HEK293 (cell line): ENCODE results near the gene IL3RA.
"Not testable (repeated sequence)": the region's sequence is repeated elsewhere in the genome, so short reads cannot be mapped to it uniquely, and the experiment has no call there.

Source experiments
- CTCF ChIA-PET: fragments of 350-600 bp; formaldehyde crosslinking; extraction: SDS; loops from one replicate; lab custom pipeline; 2021; ENCODE audit warnings: antibody characterized with exemption; lab: Yijun Ruan, JAX
- POLR2A ChIA-PET: fragments of 300-600 bp; formaldehyde crosslinking; extraction: SDS; loops from one replicate; lab custom pipeline; 2020; ENCODE audit warnings: antibody characterized with exemption, inconsistent platforms; lab: Yijun Ruan, JAX
- H3K27ac ChIP-seq: fragments of 200-500 bp; sonication (Bioruptor generic); 2 replicates; pipeline ENCODE4 v1.5.1; 2014; ENCODE audit warnings: low read depth, low read length, control low read depth, inconsistent platforms; ENCODE audit errors: extremely low read depth
- H3K36me3 ChIP-seq, 2 experiments: fragments of 200-500 bp in 1 of 2; sonication (Bioruptor generic) in 1 of 2; 1 replicate in 1 of 2; 2 replicates in 1 of 2; pipeline ENCODE4 v1.5.1; 2014 to 2017; ENCODE audit warnings: inconsistent platforms in 2 of 2, low read length in 2 of 2; ENCODE audit not compliant: control insufficient read depth in 2 of 2, insufficient read depth in 1 of 2
- H3K4me1 ChIP-seq: fragments of 200-500 bp; sonication (Bioruptor generic); 2 replicates; pipeline ENCODE4 v1.5.1; 2014; ENCODE audit warnings: mild to moderate bottlenecking, low read length, inconsistent platforms; ENCODE audit not compliant: control insufficient read depth, insufficient read depth
- H3K4me3 ChIP-seq: 2 replicates; pipeline ENCODE4 v1.5.1; 2011; ENCODE audit warnings: low read depth, mild to moderate bottlenecking, control low read depth, low read length, moderate library complexity
- H3K9me3 ChIP-seq: fragments of 200-500 bp; sonication (Bioruptor generic); 2 replicates; pipeline ENCODE4 v1.5.1; 2014; ENCODE audit warnings: low read depth, low read length, inconsistent platforms; ENCODE audit not compliant: control insufficient read depth, insufficient read depth
- KLF17 ChIP-seq: fragments of 450-650 bp; formaldehyde crosslinking; IDR thresholded peaks from 2 replicates; pipeline ENCODE4 v1.5.1; 2016; ENCODE audit warnings: missing biosample characterization, missing genetic modification characterization
- MZF1 ChIP-seq: fragments of 450-650 bp; formaldehyde crosslinking; IDR thresholded peaks from 2 replicates; pipeline ENCODE4 v1.5.1; 2017; ENCODE audit warnings: missing biosample characterization, missing genetic modification characterization, borderline replicate concordance
- PRDM6 ChIP-seq: fragments of 450-650 bp; formaldehyde crosslinking; IDR thresholded peaks from 2 replicates; pipeline ENCODE4 v1.5.1; 2017; ENCODE audit warnings: missing biosample characterization, missing genetic modification characterization
- ZBTB20 ChIP-seq: fragments of 450-650 bp; formaldehyde crosslinking; IDR thresholded peaks from 2 replicates; pipeline ENCODE4 v1.5.1; 2016; ENCODE audit warnings: missing biosample characterization, missing genetic modification characterization
- ZEB2 ChIP-seq: fragments of 450-650 bp; formaldehyde crosslinking; IDR thresholded peaks from 2 replicates; pipeline ENCODE4 v1.5.1; 2016; ENCODE audit warnings: missing biosample characterization, missing genetic modification characterization
- ZNF302 ChIP-seq: fragments of 450-650 bp; formaldehyde crosslinking; IDR thresholded peaks from 2 replicates; pipeline ENCODE4 v1.5.1; 2016; ENCODE audit warnings: missing biosample characterization, missing genetic modification characterization, low read depth
- ZNF350 ChIP-seq: fragments of 450-650 bp; formaldehyde crosslinking; IDR thresholded peaks from 2 replicates; pipeline ENCODE4 v1.5.0; 2017; ENCODE audit warnings: missing biosample characterization, mild to moderate bottlenecking, missing genetic modification characterization
- ZNF354C ChIP-seq: fragments of 450-650 bp; formaldehyde crosslinking; IDR thresholded peaks from 2 replicates; pipeline ENCODE4 v1.5.1; 2016; ENCODE audit warnings: missing biosample characterization, missing genetic modification characterization, low read depth, borderline replicate concordance
- ZNF501 ChIP-seq: fragments of 450-650 bp; formaldehyde crosslinking; IDR thresholded peaks from 2 replicates; pipeline ENCODE4 v1.5.1; 2016; ENCODE audit warnings: missing biosample characterization, missing genetic modification characterization
- ZNF513 ChIP-seq: fragments of 450-650 bp; IDR thresholded peaks from 2 replicates; pipeline ENCODE4 v1.5.1; 2018; ENCODE audit warnings: missing biosample characterization, missing genetic modification characterization
- ZNF530 ChIP-seq: fragments of 450-650 bp; formaldehyde crosslinking; IDR thresholded peaks from 2 replicates; pipeline ENCODE4 v1.5.1; 2016; ENCODE audit warnings: low read depth, missing biosample characterization, missing genetic modification characterization
- ZNF549 ChIP-seq: fragments of 450-650 bp; IDR thresholded peaks from 2 replicates; pipeline ENCODE4 v1.5.1; 2018; ENCODE audit warnings: missing biosample characterization, missing genetic modification characterization, mild to moderate bottlenecking, inconsistent platforms, moderate library complexity
- ZNF571 ChIP-seq: fragments of 450-650 bp; formaldehyde crosslinking; IDR thresholded peaks from 2 replicates; pipeline ENCODE4 v1.5.0; 2017; ENCODE audit warnings: missing biosample characterization, missing genetic modification characterization
- ZNF785 ChIP-seq: fragments of 450-650 bp; formaldehyde crosslinking; IDR thresholded peaks from 2 replicates; pipeline ENCODE4 v1.5.1; 2016; ENCODE audit warnings: missing biosample characterization, missing genetic modification characterization
- ZSCAN16 ChIP-seq: fragments of 450-650 bp; formaldehyde crosslinking; IDR thresholded peaks from 2 replicates; pipeline ENCODE4 v1.5.1; 2016; ENCODE audit warnings: missing biosample characterization, missing genetic modification characterization
- ZSCAN30 ChIP-seq: fragments of 450-650 bp; IDR thresholded peaks from 2 replicates; pipeline ENCODE4 v1.5.1; 2018; ENCODE audit warnings: missing biosample characterization, mild to moderate bottlenecking, missing genetic modification characterization, moderate library complexity
- TF ChIP-seq, protein P1 (sequence below): fragments of 450-650 bp; formaldehyde crosslinking; IDR thresholded peaks from 2 replicates; pipeline ENCODE4 v1.5.1; 2016; ENCODE audit warnings: missing biosample characterization, missing genetic modification characterization

The IL3RA gene

GRCh38 chrX:1425381-1425780 lies 88.8 kb downstream of the IL3RA start:
- TF ChIP-seq MZF1 (tag by site-specific recombination) = no peak
- no peak for TF ChIP-seq ZNF530 (tag by site-specific recombination)
- no peak for TF ChIP-seq ZNF571 (tag by site-specific recombination)
- TF ChIP-seq, protein P1, sequence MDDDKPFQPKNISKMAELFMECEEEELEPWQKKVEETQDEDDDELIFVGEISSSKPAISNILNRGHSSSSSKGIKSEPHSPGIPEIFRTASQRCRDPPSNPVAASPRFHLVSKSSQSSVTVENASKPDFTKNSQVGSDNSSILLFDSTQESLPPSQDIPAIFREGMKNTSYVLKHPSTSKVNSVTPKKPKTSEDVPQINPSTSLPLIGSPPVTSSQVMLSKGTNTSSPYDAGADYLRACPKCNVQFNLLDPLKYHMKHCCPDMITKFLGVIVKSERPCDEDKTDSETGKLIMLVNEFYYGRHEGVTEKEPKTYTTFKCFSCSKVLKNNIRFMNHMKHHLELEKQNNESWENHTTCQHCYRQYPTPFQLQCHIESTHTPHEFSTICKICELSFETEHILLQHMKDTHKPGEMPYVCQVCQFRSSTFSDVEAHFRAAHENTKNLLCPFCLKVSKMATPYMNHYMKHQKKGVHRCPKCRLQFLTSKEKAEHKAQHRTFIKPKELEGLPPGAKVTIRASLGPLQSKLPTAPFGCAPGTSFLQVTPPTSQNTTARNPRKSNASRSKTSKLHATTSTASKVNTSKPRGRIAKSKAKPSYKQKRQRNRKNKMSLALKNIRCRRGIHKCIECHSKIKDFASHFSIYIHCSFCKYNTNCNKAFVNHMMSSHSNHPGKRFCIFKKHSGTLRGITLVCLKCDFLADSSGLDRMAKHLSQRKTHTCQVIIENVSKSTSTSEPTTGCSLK (tag by site-specific recombination) = no peak
- no peak for TF ChIP-seq ZNF350 (tag by site-specific recombination)
- no peak for TF ChIP-seq ZEB2 (tag by site-specific recombination)
- no peak for TF ChIP-seq ZNF354C (tag by site-specific recombination)
- TF ChIP-seq, all 188 proteins: peak for 0
- Histone ChIP-seq H3K4me3 (no peak overlapping the region), H3K27ac (no peak overlapping the region), H3K36me3 (peaks cover 0 to 21% of the 10 kb centered on the region in 2 experiments; a peak in 2 of 3 replicates), H3K9me3 (no peaks in the 10 kb centered on the region; the same call in 1 of the 2 replicates), H3K4me1 (no peaks in the 10 kb centered on the region)
- ChIA-PET POLR2A (no interaction called here), CTCF (no interaction called here)

DNA sequence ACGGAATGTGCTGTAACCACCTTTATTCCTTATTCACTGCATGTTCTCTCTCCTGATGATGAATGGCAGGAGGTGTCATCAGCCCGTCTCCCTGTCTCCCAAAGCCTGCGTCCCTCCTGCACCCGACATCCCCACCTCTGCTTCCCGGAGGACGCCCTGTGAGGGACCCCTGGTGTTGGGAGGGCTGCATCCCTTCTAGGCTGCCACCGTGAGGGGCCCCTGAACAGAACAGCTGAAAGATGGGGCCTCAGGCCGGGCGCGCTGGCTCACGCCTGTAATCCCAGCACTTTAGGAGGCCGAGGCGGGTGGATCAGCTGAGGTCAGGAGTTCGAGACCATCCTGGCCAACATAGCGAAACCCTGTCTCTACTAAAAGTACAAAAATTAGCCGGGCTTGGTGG lies 89.7 kb downstream of the IL3RA start:
- H3K4me3 ChIP-seq, POLR2A ChIA-PET, CTCF ChIA-PET, H3K27ac ChIP-seq, H3K4me1 ChIP-seq, H3K9me3 ChIP-seq: not testable (repeated sequence)
- peaks cover 0 to 21% of the 10 kb centered on the region in 2 experiments; a peak in 2 of 3 replicates for H3K36me3 ChIP-seq

DNA sequence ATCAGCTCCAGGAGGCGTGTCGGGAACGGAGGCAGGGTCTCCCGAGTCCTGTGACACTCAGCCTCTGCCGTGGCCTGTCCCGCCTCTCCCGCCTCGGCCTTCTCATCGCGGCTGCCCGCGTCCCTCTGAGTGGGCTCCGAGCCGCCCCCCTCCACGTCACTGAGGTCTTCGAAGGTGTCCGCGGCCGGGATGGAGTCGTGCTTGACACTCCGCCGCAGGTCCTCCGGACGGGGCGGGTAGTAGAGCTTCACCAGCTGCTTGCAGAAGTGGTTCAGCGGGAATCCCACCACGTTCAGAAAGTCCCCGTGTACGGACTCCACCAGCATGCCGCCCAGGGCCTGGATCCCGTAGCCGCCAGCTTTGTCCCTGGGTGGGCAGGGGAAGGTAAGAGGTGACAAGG lies 91.2 kb downstream of the IL3RA start:
- no peak for TF ChIP-seq ZNF513 (tag by site-specific recombination)
- TF ChIP-seq KLF17 (tag by site-specific recombination) = no peak
- TF ChIP-seq ZSCAN30 (tag by site-specific recombination) = no peak
- TF ChIP-seq ZNF785 = no peak
- TF ChIP-seq ZNF501 (tag by site-specific recombination) = no peak
- TF ChIP-seq ZSCAN16 (tag by site-specific recombination) = no peak
- TF ChIP-seq ZBTB20 (tag by site-specific recombination) = no peak
- TF ChIP-seq ZNF302 (tag by site-specific recombination) = no peak
- no peak for TF ChIP-seq ZNF549 (tag by site-specific recombination)
- no peak for TF ChIP-seq PRDM6 (tag by site-specific recombination)
- H3K4me1 ChIP-seq = no peaks in the 10 kb centered on the region
- peaks cover 0 to 23% of the 10 kb centered on the region in 2 experiments; a peak in 2 of 3 replicates for H3K36me3 ChIP-seq
- no peaks in the 10 kb centered on the region for H3K9me3 ChIP-seq
- ChIA-PET POLR2A (no interaction called here), CTCF (no interaction called here)
- H3K4me3 ChIP-seq = no peak overlapping the region
- no peak overlapping the region for H3K27ac ChIP-seq
